ENCODE measurements around the gene VWA7.

Gene VWA7

DNA sequence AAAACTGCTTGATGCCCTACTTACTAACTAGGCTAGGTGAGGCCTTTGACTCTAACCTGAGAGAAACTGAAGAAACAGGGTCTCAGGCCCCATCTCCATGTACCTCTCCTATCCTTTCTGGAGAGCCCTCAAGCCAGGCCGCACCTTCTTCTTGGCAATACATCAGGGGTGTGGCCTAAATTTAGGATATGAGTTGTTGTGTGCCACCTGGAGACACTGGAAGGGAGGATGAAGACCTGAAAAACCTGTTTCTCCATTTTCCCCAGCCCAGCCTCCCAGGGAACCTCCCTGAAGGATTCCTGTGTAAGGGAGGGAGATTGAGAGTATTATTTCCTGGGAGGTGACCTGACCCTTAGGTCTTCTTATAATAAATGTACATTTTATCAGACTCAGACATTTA is 58.9 kb downstream of the VWA7 start:
- no peak for TF ChIP-seq ZFP3 (CRISPR knock-in tag; IDR thresholded peaks at IDR 0.05)
- TF ChIP-seq ZC3H10 (CRISPR knock-in tag; IDR thresholded peaks at IDR 0.05), result no peak
- no peak for TF ChIP-seq RARB (CRISPR knock-in tag; IDR thresholded peaks at IDR 0.05)
- TF ChIP-seq ZNF565 (CRISPR knock-in tag; conservative IDR thresholded peaks at IDR 0.05; ENCODE audit: low read depth), result no peak
- no peak for TF ChIP-seq ZFP30 (CRISPR knock-in tag; IDR thresholded peaks at IDR 0.05)
- no peak for TF ChIP-seq OSR1 (CRISPR knock-in tag; IDR thresholded peaks at IDR 0.05)
- TF ChIP-seq, protein P1, sequence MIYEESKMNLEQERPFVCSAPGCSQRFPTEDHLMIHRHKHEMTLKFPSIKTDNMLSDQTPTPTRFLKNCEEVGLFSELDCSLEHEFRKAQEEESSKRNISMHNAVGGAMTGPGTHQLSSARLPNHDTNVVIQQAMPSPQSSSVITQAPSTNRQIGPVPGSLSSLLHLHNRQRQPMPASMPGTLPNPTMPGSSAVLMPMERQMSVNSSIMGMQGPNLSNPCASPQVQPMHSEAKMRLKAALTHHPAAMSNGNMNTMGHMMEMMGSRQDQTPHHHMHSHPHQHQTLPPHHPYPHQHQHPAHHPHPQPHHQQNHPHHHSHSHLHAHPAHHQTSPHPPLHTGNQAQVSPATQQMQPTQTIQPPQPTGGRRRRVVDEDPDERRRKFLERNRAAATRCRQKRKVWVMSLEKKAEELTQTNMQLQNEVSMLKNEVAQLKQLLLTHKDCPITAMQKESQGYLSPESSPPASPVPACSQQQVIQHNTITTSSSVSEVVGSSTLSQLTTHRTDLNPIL (CRISPR knock-in tag; IDR thresholded peaks at IDR 0.05; ENCODE audit: low read depth), result no peak
- TF ChIP-seq, protein P2, sequence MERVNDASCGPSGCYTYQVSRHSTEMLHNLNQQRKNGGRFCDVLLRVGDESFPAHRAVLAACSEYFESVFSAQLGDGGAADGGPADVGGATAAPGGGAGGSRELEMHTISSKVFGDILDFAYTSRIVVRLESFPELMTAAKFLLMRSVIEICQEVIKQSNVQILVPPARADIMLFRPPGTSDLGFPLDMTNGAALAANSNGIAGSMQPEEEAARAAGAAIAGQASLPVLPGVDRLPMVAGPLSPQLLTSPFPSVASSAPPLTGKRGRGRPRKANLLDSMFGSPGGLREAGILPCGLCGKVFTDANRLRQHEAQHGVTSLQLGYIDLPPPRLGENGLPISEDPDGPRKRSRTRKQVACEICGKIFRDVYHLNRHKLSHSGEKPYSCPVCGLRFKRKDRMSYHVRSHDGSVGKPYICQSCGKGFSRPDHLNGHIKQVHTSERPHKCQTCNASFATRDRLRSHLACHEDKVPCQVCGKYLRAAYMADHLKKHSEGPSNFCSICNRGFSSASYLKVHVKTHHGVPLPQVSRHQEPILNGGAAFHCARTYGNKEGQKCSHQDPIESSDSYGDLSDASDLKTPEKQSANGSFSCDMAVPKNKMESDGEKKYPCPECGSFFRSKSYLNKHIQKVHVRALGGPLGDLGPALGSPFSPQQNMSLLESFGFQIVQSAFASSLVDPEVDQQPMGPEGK (CRISPR knock-in tag; IDR thresholded peaks at IDR 0.05; ENCODE audit: borderline replicate concordance), result no peak
- TF ChIP-seq ZNF70 (CRISPR knock-in tag; IDR thresholded peaks at IDR 0.05), result no peak
- no peak for TF ChIP-seq ESRRG (CRISPR knock-in tag; IDR thresholded peaks at IDR 0.05)
- TF ChIP-seq CSDC2 (CRISPR knock-in tag; IDR thresholded peaks at IDR 0.05), result no peak
- TF ChIP-seq, protein P3, sequence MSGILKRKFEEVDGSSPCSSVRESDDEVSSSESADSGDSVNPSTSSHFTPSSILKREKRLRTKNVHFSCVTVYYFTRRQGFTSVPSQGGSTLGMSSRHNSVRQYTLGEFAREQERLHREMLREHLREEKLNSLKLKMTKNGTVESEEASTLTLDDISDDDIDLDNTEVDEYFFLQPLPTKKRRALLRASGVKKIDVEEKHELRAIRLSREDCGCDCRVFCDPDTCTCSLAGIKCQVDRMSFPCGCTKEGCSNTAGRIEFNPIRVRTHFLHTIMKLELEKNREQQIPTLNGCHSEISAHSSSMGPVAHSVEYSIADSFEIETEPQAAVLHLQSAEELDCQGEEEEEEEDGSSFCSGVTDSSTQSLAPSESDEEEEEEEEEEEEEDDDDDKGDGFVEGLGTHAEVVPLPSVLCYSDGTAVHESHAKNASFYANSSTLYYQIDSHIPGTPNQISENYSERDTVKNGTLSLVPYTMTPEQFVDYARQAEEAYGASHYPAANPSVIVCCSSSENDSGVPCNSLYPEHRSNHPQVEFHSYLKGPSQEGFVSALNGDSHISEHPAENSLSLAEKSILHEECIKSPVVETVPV (CRISPR knock-in tag; IDR thresholded peaks at IDR 0.05), result no peak
- no peak for ATAC-seq

DNA sequence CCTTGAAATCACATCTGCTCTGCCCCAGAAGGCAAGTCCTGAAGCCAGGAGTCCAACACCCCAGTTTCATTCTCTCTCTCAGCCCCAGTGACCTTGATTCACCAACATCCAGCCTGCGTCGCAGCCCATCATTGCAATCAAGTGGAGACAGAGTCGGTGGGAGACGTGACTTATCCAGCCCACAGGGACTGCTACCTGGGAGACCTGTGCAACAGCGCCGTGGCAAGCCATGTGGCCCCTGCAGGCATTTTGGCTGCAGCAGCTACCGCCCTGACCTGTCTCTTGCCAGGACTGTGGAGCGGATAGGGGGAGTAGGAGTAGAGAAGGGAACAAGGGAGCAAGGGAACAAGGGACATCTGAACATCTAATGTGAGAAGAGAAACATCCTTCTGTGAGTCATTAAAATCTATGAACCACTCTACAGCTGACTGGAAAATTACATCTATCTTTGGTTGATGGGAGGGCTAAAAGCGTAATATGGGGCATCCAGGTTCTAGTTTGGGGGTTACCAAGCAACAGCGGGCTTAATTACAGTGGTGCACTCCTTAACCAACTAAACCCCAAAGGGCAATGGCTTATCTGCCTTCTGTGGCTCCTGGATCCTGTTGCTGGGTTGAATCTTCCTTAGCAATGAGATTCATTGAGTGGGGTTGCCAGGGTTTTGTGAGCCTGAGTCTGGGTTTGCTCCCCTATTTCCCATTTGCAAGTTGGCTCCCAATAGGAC is 59.5 kb downstream of the VWA7 start:
- TF ChIP-seq, protein P2 (CRISPR knock-in tag; IDR thresholded peaks at IDR 0.05; ENCODE audit: borderline replicate concordance), result no peak
- TF ChIP-seq PPARA (CRISPR knock-in tag; IDR thresholded peaks at IDR 0.05; ENCODE audit: borderline replicate concordance), result no peak
- TF ChIP-seq ZC3H10 (CRISPR knock-in tag; IDR thresholded peaks at IDR 0.05), result no peak
- TF ChIP-seq ZFP3 (CRISPR knock-in tag; IDR thresholded peaks at IDR 0.05), result no peak
- TF ChIP-seq, protein P1 (CRISPR knock-in tag; IDR thresholded peaks at IDR 0.05; ENCODE audit: low read depth), result no peak
- TF ChIP-seq ESRRG (CRISPR knock-in tag; IDR thresholded peaks at IDR 0.05), result no peak
- no peak for TF ChIP-seq ZNF8 (CRISPR knock-in tag; IDR thresholded peaks at IDR 0.05)
- TF ChIP-seq ZNF565 (CRISPR knock-in tag; conservative IDR thresholded peaks at IDR 0.05; ENCODE audit: low read depth), result no peak
- TF ChIP-seq, protein P4, sequence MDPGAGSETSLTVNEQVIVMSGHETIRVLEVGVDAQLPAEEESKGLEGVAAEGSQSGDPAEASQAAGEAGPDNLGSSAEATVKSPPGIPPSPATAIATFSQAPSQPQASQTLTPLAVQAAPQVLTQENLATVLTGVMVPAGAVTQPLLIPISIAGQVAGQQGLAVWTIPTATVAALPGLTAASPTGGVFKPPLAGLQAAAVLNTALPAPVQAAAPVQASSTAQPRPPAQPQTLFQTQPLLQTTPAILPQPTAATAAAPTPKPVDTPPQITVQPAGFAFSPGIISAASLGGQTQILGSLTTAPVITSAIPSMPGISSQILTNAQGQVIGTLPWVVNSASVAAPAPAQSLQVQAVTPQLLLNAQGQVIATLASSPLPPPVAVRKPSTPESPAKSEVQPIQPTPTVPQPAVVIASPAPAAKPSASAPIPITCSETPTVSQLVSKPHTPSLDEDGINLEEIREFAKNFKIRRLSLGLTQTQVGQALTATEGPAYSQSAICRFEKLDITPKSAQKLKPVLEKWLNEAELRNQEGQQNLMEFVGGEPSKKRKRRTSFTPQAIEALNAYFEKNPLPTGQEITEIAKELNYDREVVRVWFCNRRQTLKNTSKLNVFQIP (CRISPR knock-in tag; IDR thresholded peaks at IDR 0.05; ENCODE audit: borderline replicate concordance, low read depth), result no peak
- TF ChIP-seq TCF4 (CRISPR knock-in tag; IDR thresholded peaks at IDR 0.05; ENCODE audit: borderline replicate concordance), result no peak
- no peak for TF ChIP-seq RARB (CRISPR knock-in tag; IDR thresholded peaks at IDR 0.05)
- no peak for TF ChIP-seq SNAI2 (CRISPR knock-in tag; IDR thresholded peaks at IDR 0.05)
- TF ChIP-seq BACH2 (CRISPR knock-in tag; IDR thresholded peaks at IDR 0.05; ENCODE audit: borderline replicate concordance), result no peak
- no peak for TF ChIP-seq TOX (CRISPR knock-in tag; IDR thresholded peaks at IDR 0.05; ENCODE audit: borderline replicate concordance)
- no peak for TF ChIP-seq ISL1 (CRISPR knock-in tag; IDR thresholded peaks at IDR 0.05)
- TF ChIP-seq, protein P5, sequence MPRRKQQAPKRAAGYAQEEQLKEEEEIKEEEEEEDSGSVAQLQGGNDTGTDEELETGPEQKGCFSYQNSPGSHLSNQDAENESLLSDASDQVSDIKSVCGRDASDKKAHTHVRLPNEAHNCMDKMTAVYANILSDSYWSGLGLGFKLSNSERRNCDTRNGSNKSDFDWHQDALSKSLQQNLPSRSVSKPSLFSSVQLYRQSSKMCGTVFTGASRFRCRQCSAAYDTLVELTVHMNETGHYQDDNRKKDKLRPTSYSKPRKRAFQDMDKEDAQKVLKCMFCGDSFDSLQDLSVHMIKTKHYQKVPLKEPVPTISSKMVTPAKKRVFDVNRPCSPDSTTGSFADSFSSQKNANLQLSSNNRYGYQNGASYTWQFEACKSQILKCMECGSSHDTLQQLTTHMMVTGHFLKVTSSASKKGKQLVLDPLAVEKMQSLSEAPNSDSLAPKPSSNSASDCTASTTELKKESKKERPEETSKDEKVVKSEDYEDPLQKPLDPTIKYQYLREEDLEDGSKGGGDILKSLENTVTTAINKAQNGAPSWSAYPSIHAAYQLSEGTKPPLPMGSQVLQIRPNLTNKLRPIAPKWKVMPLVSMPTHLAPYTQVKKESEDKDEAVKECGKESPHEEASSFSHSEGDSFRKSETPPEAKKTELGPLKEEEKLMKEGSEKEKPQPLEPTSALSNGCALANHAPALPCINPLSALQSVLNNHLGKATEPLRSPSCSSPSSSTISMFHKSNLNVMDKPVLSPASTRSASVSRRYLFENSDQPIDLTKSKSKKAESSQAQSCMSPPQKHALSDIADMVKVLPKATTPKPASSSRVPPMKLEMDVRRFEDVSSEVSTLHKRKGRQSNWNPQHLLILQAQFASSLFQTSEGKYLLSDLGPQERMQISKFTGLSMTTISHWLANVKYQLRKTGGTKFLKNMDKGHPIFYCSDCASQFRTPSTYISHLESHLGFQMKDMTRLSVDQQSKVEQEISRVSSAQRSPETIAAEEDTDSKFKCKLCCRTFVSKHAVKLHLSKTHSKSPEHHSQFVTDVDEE (CRISPR knock-in tag; IDR thresholded peaks at IDR 0.05), result no peak
- TF ChIP-seq CSDC2 (CRISPR knock-in tag; IDR thresholded peaks at IDR 0.05), result no peak
- no peak for ATAC-seq

Measured in SK-N-SH treated with all-trans-retinoic acid at 6 μM for 48 hours (cell line).